Fibroblast of upper back skin (primary cell): ENCODE measurements around the gene PGK1.
A peak's percentile ranks its signal among the peaks of the same experiment; 100 is the strongest.
"Not testable (repeated sequence)": the region's sequence is repeated elsewhere in the genome, so short reads cannot be mapped to it uniquely, and the experiment has no call there.

Source experiments
- DNase-seq: peaks from one replicate; pipeline ENCODE4 v3.0.0-alpha.2; 2013

PGK1 gene

GRCh38 chrX:78116766-78117165, 12.7 kb downstream of the PGK1 start:
- no peak for DNase-seq

GRCh38 chrX:78118628-78119027, 14.6 kb downstream of the PGK1 start:
- no peak for DNase-seq

GRCh38 chrX:78119521-78120227, 15.6 kb downstream of the PGK1 start:
- no peak for DNase-seq

GRCh38 chrX:78123190-78123589, 19.1 kb downstream of the PGK1 start:
- peak; percentile 32 for DNase-seq

- DNase-seq = no peak
Observed at GRCh38 chrX:78124307-78124706, 20.3 kb downstream of the PGK1 start.

GRCh38 chrX:78125148-78125547, 21.1 kb downstream of the PGK1 start:
- DNase-seq = no peak

GRCh38 chrX:78125781-78126180, 21.7 kb downstream of the PGK1 start:
- DNase-seq = not testable (repeated sequence)

GRCh38 chrX:78129714-78130113, 25.7 kb downstream of the PGK1 start:
- no peak for DNase-seq

GRCh38 chrX:78130396-78130795, 26.3 kb downstream of the PGK1 start:
- no peak for DNase-seq

- no peak for DNase-seq
Observed at GRCh38 chrX:78131117-78131516, 27.1 kb downstream of the PGK1 start.

GRCh38 chrX:78133238-78133960, 29.4 kb downstream of the PGK1 start:
- no peak for DNase-seq

- peak; percentile 79 for DNase-seq
Observed at GRCh38 chrX:78139160-78140123, 35.4 kb downstream of the PGK1 start, which contains the start of gene TAF9B. TSS of gene TAF9B (minus strand) at chrX:78139650. CDS start at chrX:78139611, 39 bp downstream.

GRCh38 chrX:78140206-78140605, 36.2 kb downstream of the PGK1 start:
- DNase-seq = no peak

GRCh38 chrX:78147002-78147540, 43.0 kb downstream of the PGK1 start:
- not testable (repeated sequence) for DNase-seq

GRCh38 chrX:78157373-78157772, 53.3 kb downstream of the PGK1 start:
- not testable (repeated sequence) for DNase-seq

GRCh38 chrX:78157846-78158245, 53.8 kb downstream of the PGK1 start:
- DNase-seq = not testable (repeated sequence)

GRCh38 chrX:78160711-78161110, 56.7 kb downstream of the PGK1 start:
- DNase-seq = not testable (repeated sequence)

- DNase-seq = not testable (repeated sequence)
Observed at GRCh38 chrX:78163175-78163574, 59.1 kb downstream of the PGK1 start.

GRCh38 chrX:78165425-78165824, 61.4 kb downstream of the PGK1 start:
- DNase-seq = no peak

GRCh38 chrX:78168065-78168464, 64.0 kb downstream of the PGK1 start:
- DNase-seq = no peak
